Measurements from ENCODE around the gene IQGAP1.

IQGAP1 gene

GRCh38 chr15:90471769-90472168 is 83.7 kb downstream of the IQGAP1 start:
- CTCF ChIA-PET: interaction anchor here (2.0 to 3.8 kb wide), 2 partner anchors 10 to 152 kb away, joined by 11 to 21 read pairs; no protein-coding TSS in a partner anchor

GRCh38 chr15:90478846-90479481 is 90.9 kb downstream of the IQGAP1 start:
- ChIA-PET CTCF (interaction anchor here (1.1 to 8.4 kb wide), 7 partner anchors 15 to 186 kb away, joined by 3 to 225 read pairs (median 7); no protein-coding TSS in a partner anchor), POLR2A (interaction anchor here (1.3 kb wide), 1 partner anchor 91 kb away, joined by 5 read pairs; the partner anchor contains the start of gene IQGAP1)
- Histone ChIP-seq H3K36me3 (ENCODE audit: control insufficient read depth in 2 of 2, insufficient read depth in 1 of 2, low read length in 2 of 2) (peaks cover 57 to 70% of the 10 kb centered on the region in 2 experiments), H3K9me3 (ENCODE audit: control insufficient read depth, insufficient read depth, low read depth, low read length) (no peaks in the 10 kb centered on the region), H3K27ac (ENCODE audit: extremely low read depth, low read depth, low read length) (no peak overlapping the region), H3K4me1 (ENCODE audit: control insufficient read depth, insufficient read depth, low read length) (no peaks in the 10 kb centered on the region), H3K4me3 (ENCODE audit: low read depth, low read length) (no peak overlapping the region)
- TF ChIP-seq ZNF473 (tag by site-specific recombination; IDR thresholded peaks at IDR 0.05) (no peak), ZNF394 (tag by site-specific recombination; IDR thresholded peaks at IDR 0.05; ENCODE audit: borderline replicate concordance) (0 out of 2 replicates have a peak, but pooled peaks have one; percentile 17), ZSCAN4 (tag by site-specific recombination; IDR thresholded peaks at IDR 0.05) (no peak), ZNF707 (tag by site-specific recombination; IDR thresholded peaks at IDR 0.05) (no peak), ZNF426 (tag by site-specific recombination; IDR thresholded peaks at IDR 0.05) (no peak), GLIS1 (tag by site-specific recombination; IDR thresholded peaks at IDR 0.05) (no peak), ZFP41 (tag by site-specific recombination; IDR thresholded peaks at IDR 0.05; ENCODE audit: borderline replicate concordance) (no peak)
- TF ChIP-seq, protein P1, sequence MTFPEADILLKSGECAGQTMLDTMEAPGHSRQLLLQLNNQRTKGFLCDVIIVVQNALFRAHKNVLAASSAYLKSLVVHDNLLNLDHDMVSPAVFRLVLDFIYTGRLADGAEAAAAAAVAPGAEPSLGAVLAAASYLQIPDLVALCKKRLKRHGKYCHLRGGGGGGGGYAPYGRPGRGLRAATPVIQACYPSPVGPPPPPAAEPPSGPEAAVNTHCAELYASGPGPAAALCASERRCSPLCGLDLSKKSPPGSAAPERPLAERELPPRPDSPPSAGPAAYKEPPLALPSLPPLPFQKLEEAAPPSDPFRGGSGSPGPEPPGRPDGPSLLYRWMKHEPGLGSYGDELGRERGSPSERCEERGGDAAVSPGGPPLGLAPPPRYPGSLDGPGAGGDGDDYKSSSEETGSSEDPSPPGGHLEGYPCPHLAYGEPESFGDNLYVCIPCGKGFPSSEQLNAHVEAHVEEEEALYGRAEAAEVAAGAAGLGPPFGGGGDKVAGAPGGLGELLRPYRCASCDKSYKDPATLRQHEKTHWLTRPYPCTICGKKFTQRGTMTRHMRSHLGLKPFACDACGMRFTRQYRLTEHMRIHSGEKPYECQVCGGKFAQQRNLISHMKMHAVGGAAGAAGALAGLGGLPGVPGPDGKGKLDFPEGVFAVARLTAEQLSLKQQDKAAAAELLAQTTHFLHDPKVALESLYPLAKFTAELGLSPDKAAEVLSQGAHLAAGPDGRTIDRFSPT (tag by site-specific recombination; IDR thresholded peaks at IDR 0.05): no peak

More at GRCh38 chr15:90471769-90472168, 83.7 kb downstream of the IQGAP1 start:
- H3K4me3 ChIP-seq (ENCODE audit: low read depth, low read length): no peak overlapping the region
- POLR2A ChIA-PET: no interaction called here
- no peaks in the 10 kb centered on the region for H3K9me3 ChIP-seq (ENCODE audit: control insufficient read depth, insufficient read depth, low read depth, low read length)
- TF ChIP-seq PATZ1 (tag by site-specific recombination; IDR thresholded peaks at IDR 0.05): no peak
- no peak for TF ChIP-seq ZNF555 (tag by site-specific recombination; conservative IDR thresholded peaks at IDR 0.05)
- no peak for TF ChIP-seq ZNF654 (tag by site-specific recombination; IDR thresholded peaks at IDR 0.05; ENCODE audit: low read depth)
- TF ChIP-seq ZNF660 (tag by site-specific recombination; IDR thresholded peaks at IDR 0.05): no peak
- no peak for TF ChIP-seq KLF8 (tag by site-specific recombination; IDR thresholded peaks at IDR 0.05)
- TF ChIP-seq ZNF561 (tag by site-specific recombination; IDR thresholded peaks at IDR 0.05; ENCODE audit: borderline replicate concordance): no peak
- TF ChIP-seq ZNF830 (tag by site-specific recombination; IDR thresholded peaks at IDR 0.05; ENCODE audit: low read depth): no peak
- no peak overlapping the region for H3K27ac ChIP-seq (ENCODE audit: extremely low read depth, low read depth, low read length)
- no peaks in the 10 kb centered on the region for H3K4me1 ChIP-seq (ENCODE audit: control insufficient read depth, insufficient read depth, low read length)
- H3K36me3 ChIP-seq (ENCODE audit: control insufficient read depth in 2 of 2, insufficient read depth in 1 of 2, low read length in 2 of 2): peaks cover 23 to 62% of the 10 kb centered on the region in 2 experiments

Data from HEK293 (cell line).